Left lung (tissue), 10 donors: ENCODE results near the gene PGBD5. TPM values are rescaled to one million over a fixed set of nuclear protein-coding genes. Genes with fewer than 3 reads are reported as not detected.
A peak's percentile ranks its signal among the peaks of the same experiment; 100 is the strongest.

Experiments used
- ATAC-seq: fragments of 200-7000 bp; cut with Tn5 transposase; one replicate; pipeline ENCODE4 v1.9.1; 2020; ENCODE audit warnings: moderate library complexity
- DNase-seq, 4 donors: peaks; one replicate each; pipeline ENCODE4 v3.0.0-alpha.2; 2013 to 2020
- H3K27ac ChIP-seq, 2 donors: fragments of 200-600 bp; sonication (generic) in 1 of 2; one replicate each; pipeline versions ENCODE4 v1.5.0 to v1.8.0; 2020 to 2021
- H3K27me3 ChIP-seq, 2 donors: fragments of 200-600 bp; sonication (generic) in 1 of 2; one replicate each; pipeline versions ENCODE4 v1.5.0 to v1.8.0; 2020 to 2021
- H3K36me3 ChIP-seq, 2 donors: fragments of 200-600 bp; sonication (generic) in 1 of 2; one replicate each; pipeline versions ENCODE4 v1.5.0 to v1.8.0; 2020 to 2021
- H3K4me1 ChIP-seq, 2 donors: fragments of 200-600 bp; one replicate each; pipeline ENCODE4 v1.8.0; 2021
- H3K4me3 ChIP-seq, 2 donors: fragments of 200-600 bp; sonication (generic) in 1 of 2; one replicate each; pipeline versions ENCODE4 v1.5.0 to v1.8.0; 2020 to 2021; ENCODE audit warnings: mild to moderate bottlenecking in 1 of 2
- H3K9me3 ChIP-seq, 2 donors: fragments of 200-600 bp; sonication (generic) in 1 of 2; one replicate each; pipeline versions ENCODE4 v1.5.0 to v1.8.0; 2020 to 2021
- CTCF ChIP-seq, 2 donors: fragments of 200-600 bp; sonication (generic) in 1 of 2; IDR thresholded peaks; one replicate each; pipeline versions ENCODE4 v1.5.0 to v1.8.0; 2021; ENCODE audit warnings: antibody characterized with exemption in 2 of 2
- intact Hi-C, 2 donors: fragments of 100-400 bp; cut with DNase I; formaldehyde crosslinking; loops; one replicate each; pipeline versions ENCODE4 v1.11.2 to v1.14.2; 2022
- polyA plus RNA-seq, 6 donors: library from polyadenylated mRNA; unstranded; fragments of 120-200 nt; gene quantifications; one replicate each; pipeline ENCODE4 v1.2.1, GENCODE V29; 2013; ENCODE audit not compliant: insufficient read length in 6 of 6
- total RNA-seq, 2 donors: library from RNA; stranded (reverse); fragmentation: NEBNext Ultra II Directional; extraction: Animal tissue kit (Norgen Biotek cat#: 25700); gene quantifications; one replicate each; pipeline ENCODE4 v1.2.1, GENCODE V29; 2021
- donor health status: DM: no; HTN: yes; CAD: no.
- donor health status: DM: no; HTN: no; CAD: no.

The PGBD5 gene
- total and polyA plus RNA-seq, 8 donors, result 2.3 to 10.1 (median 4.8) TPM

GRCh38 chr1:230272557-230272956, 153.6 kb downstream of the PGBD5 start:
- DNase-seq (no peak), ATAC-seq (no peak)
- intact Hi-C loops, result no loop called here
- H3K27ac ChIP-seq, result no peak overlapping the region
- no peaks in the 10 kb centered on the region for H3K9me3 ChIP-seq
- H3K36me3 ChIP-seq, result peaks cover 0 to 63% of the 10 kb centered on the region in 2 donors
- H3K4me3 ChIP-seq, result no peak overlapping the region
- peaks cover 4 to 15% of the 10 kb centered on the region in 2 donors for H3K4me1 ChIP-seq
- TF ChIP-seq CTCF (IDR thresholded peaks at IDR 0.05), result no peak
- H3K27me3 ChIP-seq, result no peaks in the 10 kb centered on the region

- DNase-seq (no peak), ATAC-seq (no peak)
- intact Hi-C loops, result no loop called here
- Histone ChIP-seq H3K9me3 (no peaks in the 10 kb centered on the region), H3K36me3 (peaks cover 0 to 63% of the 10 kb centered on the region in 2 donors), H3K27me3 (no peaks in the 10 kb centered on the region), H3K4me1 (peaks cover 4 to 15% of the 10 kb centered on the region in 2 donors), H3K4me3 (no peak overlapping the region), H3K27ac (no peak overlapping the region)
- no peak for TF ChIP-seq CTCF (IDR thresholded peaks at IDR 0.05)
These were observed 154.7 kb downstream of the PGBD5 start for GRCh38 chr1:230271300-230272035.

GRCh38 chr1:230270559-230271281, 155.4 kb downstream of the PGBD5 start:
- TF ChIP-seq CTCF (IDR thresholded peaks at IDR 0.05), result no peak
- H3K9me3 ChIP-seq, result no peaks in the 10 kb centered on the region
- peaks cover 0 to 63% of the 10 kb centered on the region in 2 donors for H3K36me3 ChIP-seq
- intact Hi-C loops, result no loop called here
- H3K4me1 ChIP-seq, result peaks cover 4 to 15% of the 10 kb centered on the region in 2 donors
- H3K27me3 ChIP-seq, result no peaks in the 10 kb centered on the region
- H3K4me3 ChIP-seq, result no peak overlapping the region
- ATAC-seq (peak; percentile 4), DNase-seq (peak in 1 of 4 donors; percentile 26)
- no peak overlapping the region for H3K27ac ChIP-seq

- Histone ChIP-seq H3K27ac (no peak overlapping the region), H3K9me3 (no peaks in the 10 kb centered on the region), H3K4me3 (no peak overlapping the region), H3K27me3 (no peaks in the 10 kb centered on the region), H3K36me3 (peaks cover 0 to 63% of the 10 kb centered on the region in 2 donors), H3K4me1 (peaks cover 4 to 15% of the 10 kb centered on the region in 2 donors)
- TF ChIP-seq CTCF (IDR thresholded peaks at IDR 0.05), result no peak
- DNase-seq, result peak in 2 of 4 donors; percentile 3 to 13
- intact Hi-C loops, result no loop called here
- ATAC-seq, result no peak
These were observed 156.0 kb downstream of the PGBD5 start for GRCh38 chr1:230270185-230270558.
